K562 (cell line): ENCODE results near the gene INO80E. TPM values are rescaled to one million over a fixed set of nuclear protein-coding genes. Genes with fewer than 3 reads are reported as not detected.

Source experiments
- ATAC-seq: fragments of 200-7000 bp; cut with Tn5 transposase; 3 replicates; pipeline ENCODE4 v1.9.1; 2020; ENCODE audit warnings: moderate library complexity
- Bru-seq: library from RNA; stranded (reverse); fragments of 400-500 nt; gene quantifications from one replicate; lab custom pipeline; 2021; lab: Mats Ljungman, UMichigan
- BruChase-seq, 2 experiments: library from RNA; stranded (reverse); fragments of 400-500 nt; gene quantifications; one replicate each; lab custom pipeline; 2021; lab: Mats Ljungman, UMichigan
- BruUV-seq: library from RNA; stranded (reverse); fragments of 400-500 nt; replicated peaks from 2 replicates; lab custom pipeline; 2021; lab: Mats Ljungman, UMichigan
- CTCF ChIA-PET: fragments of 300-600 bp; formaldehyde crosslinking; extraction: SDS; loops from one replicate; lab custom pipeline; 2021; ENCODE audit warnings: low intra/inter-chr PET ratio; lab: Yijun Ruan, JAX
- POLR2A ChIA-PET: fragments of 300-600, 350-650 bp; sonication (Branson Sonifier 250); formaldehyde crosslinking; extraction: SDS; loops from one replicate; lab custom pipeline; 2021; ENCODE audit warnings: antibody characterized with exemption, inconsistent platforms; lab: Yijun Ruan, JAX
- DNase-seq, 4 experiments: peaks; one replicate each; pipeline versions ENCODE4 v3.0.0 to v3.0.0-alpha.2; 2011 to 2018; ENCODE audit warnings: low spot score in 3 of 4, mixed read lengths in 3 of 4; ENCODE audit errors: extremely low read depth in 1 of 4
- FAIRE-seq: peaks from 2 replicates; lab custom pipeline; 2011; peaks lifted over from hg19 to GRCh38; lab: Jason Lieb, UNC
- H2AFZ ChIP-seq: 2 replicates; pipeline ENCODE4 v1.6.0; 2011; ENCODE audit warnings: low read depth, low read length, control low read depth, inconsistent platforms
- H3K27ac ChIP-seq: fragments of 200-600 bp; 3 replicates; pipeline ENCODE4 v1.8.0; 2011; ENCODE audit warnings: low read depth, mild to moderate bottlenecking, control low read depth, inconsistent platforms, low read length, moderate library complexity, mixed read lengths; ENCODE audit errors: extremely low read depth
- H3K27me3 ChIP-seq, 2 experiments: fragments of 300-600 bp in 1 of 2; 2 replicates in 1 of 2; 3 replicates in 1 of 2; pipeline versions ENCODE4 v1.6.0 to v1.8.0; 2011; ENCODE audit warnings: inconsistent platforms in 2 of 2, low read length in 2 of 2, mild to moderate bottlenecking in 1 of 2, mixed read lengths in 1 of 2, moderate library complexity in 1 of 2; ENCODE audit not compliant: control insufficient read depth in 2 of 2, insufficient read depth in 2 of 2
- H3K36me3 ChIP-seq: fragments of 300-600 bp; 3 replicates; pipeline ENCODE4 v1.8.0; 2011; ENCODE audit warnings: mild to moderate bottlenecking, low read length, inconsistent platforms; ENCODE audit not compliant: control insufficient read depth, insufficient read depth
- H3K4me1 ChIP-seq, 2 experiments: fragments of 200-600 bp in 1 of 2; replicated peaks in 1 of 2; 2 replicates in 1 of 2; 3 replicates in 1 of 2; pipeline versions ENCODE4 v1.5.1 to v1.8.0; 2011; ENCODE audit warnings: inconsistent platforms in 2 of 2, low read length in 2 of 2, mild to moderate bottlenecking in 1 of 2, mixed read lengths in 1 of 2, moderate library complexity in 1 of 2; ENCODE audit not compliant: control insufficient read depth in 2 of 2, insufficient read depth in 2 of 2
- H3K4me2 ChIP-seq: 2 replicates; pipeline ENCODE4 v1.6.1; 2011; ENCODE audit warnings: low read length, control low read depth, inconsistent platforms, mixed read lengths; ENCODE audit not compliant: insufficient read depth
- H3K4me3 ChIP-seq: fragments of 200-600 bp; sonication (generic), shearing (Covaris generic); 2 replicates; pipeline ENCODE4 v1.5.1; 2016; ENCODE audit warnings: control low read depth, inconsistent platforms
- H3K79me2 ChIP-seq: fragments of 200-600 bp; 3 replicates; pipeline ENCODE4 v1.8.0; 2011; ENCODE audit warnings: low read length, inconsistent platforms; ENCODE audit not compliant: control insufficient read depth, insufficient read depth
- H3K9ac ChIP-seq, 2 experiments: 2 replicates each; pipeline versions ENCODE4 v1.6.0 to v1.6.1; 2011; ENCODE audit warnings: low read depth in 2 of 2, low read length in 2 of 2, control low read depth in 1 of 2, inconsistent platforms in 1 of 2, mild to moderate bottlenecking in 1 of 2, mixed read lengths in 1 of 2; ENCODE audit not compliant: insufficient read depth in 1 of 2
- H3K9me1 ChIP-seq: one replicate; pipeline ENCODE4 v1.6.0; 2011; ENCODE audit warnings: inconsistent platforms, mild to moderate bottlenecking, low read length, moderate library complexity; ENCODE audit not compliant: control insufficient read depth, insufficient read depth
- H3K9me3 ChIP-seq: replicated peaks from 2 replicates; pipeline ENCODE4 v1.5.1; 2011; ENCODE audit warnings: low read depth, low read length, inconsistent platforms; ENCODE audit not compliant: control insufficient read depth, insufficient read depth
- H4K20me1 ChIP-seq: replicated peaks from 2 replicates; pipeline ENCODE4 v1.6.1; 2011; ENCODE audit warnings: low read length, inconsistent platforms, mixed read lengths; ENCODE audit not compliant: control insufficient read depth, insufficient read depth
- ETV5 ChIP-seq: sonication (generic); formaldehyde crosslinking; IDR thresholded peaks from 2 replicates; pipeline ENCODE4 v1.4.0; 2020; ENCODE audit warnings: low read depth, mild to moderate bottlenecking, missing genetic modification reagents
- LCOR ChIP-seq: sonication (generic); formaldehyde crosslinking; IDR thresholded peaks from 2 replicates; pipeline ENCODE4 v1.8.0; 2022; ENCODE audit warnings: mild to moderate bottlenecking, missing genetic modification reagents
- NCOA2 ChIP-seq, 2 experiments: fragments of 450-650 bp; IDR thresholded peaks; 2 replicates each; pipeline ENCODE4 v1.6.1; 2018; ENCODE audit warnings: mild to moderate bottlenecking in 2 of 2, moderate library complexity in 1 of 2; ENCODE audit not compliant: partially characterized antibody in 2 of 2
- SMAD1 ChIP-seq: fragments of 150-350 bp; IDR thresholded peaks from 2 replicates; pipeline ENCODE4 v1.6.1; 2014; ENCODE audit warnings: low read length, low read depth; ENCODE audit not compliant: partially characterized antibody
- TOE1 ChIP-seq, 2 experiments: fragments of 450-650 bp in 1 of 2; sonication (generic) in 1 of 2; formaldehyde crosslinking in 1 of 2; IDR thresholded peaks; 2 replicates each; pipeline versions ENCODE4 v1.7.1 to v1.8.0; 2016 to 2022; ENCODE audit warnings: borderline replicate concordance in 2 of 2, mild to moderate bottlenecking in 2 of 2, antibody characterized with exemption in 1 of 2, inconsistent platforms in 1 of 2, low read depth in 1 of 2, missing genetic modification reagents in 1 of 2, moderate library complexity in 1 of 2
- TRIM24 ChIP-seq, 2 experiments: fragments of 450-650 bp; IDR thresholded peaks; 2 replicates each; pipeline ENCODE4 v1.6.1; 2016
- ZZZ3 ChIP-seq: fragments of 450-650 bp; IDR thresholded peaks from 2 replicates; pipeline ENCODE4 v1.6.1; 2016; ENCODE audit warnings: antibody characterized with exemption, mild to moderate bottlenecking, moderate library complexity
- WGBS: fragments of 100-300 bp; shearing (Covaris generic); methylation state at CpG from one replicate; pipeline ENCODE4 v1.1.6; 2016; ENCODE audit warnings: low coverage, mixed read lengths; ENCODE audit not compliant: insufficient coverage; ENCODE audit errors: missing lambda C conversion rate; 5-methylcytosine and 5-hydroxymethylcytosine counted together
- in situ Hi-C: fragments of 300-500 bp; cut with MboI; formaldehyde crosslinking; loops from 4 replicates; pipeline ENCODE4 v1.15.0; 2018; ENCODE audit warnings: inconsistent platforms, mixed read lengths
- intact Hi-C: fragments of 100-400 bp; cut with micrococcal nuclease; formaldehyde crosslinking; loops from 2 replicates; pipeline ENCODE4 v1.14.2; 2022
- long read RNA-seq, 3 experiments: library from polyadenylated mRNA in 2 of 3; library from RNA in 1 of 3; unstranded in 2 of 3; stranded (forward) in 1 of 3; transcript quantifications; one replicate each; pipeline ENCODE4 v2.0.0, GENCODE V29; 2019 to 2022
- polyA minus RNA-seq, 3 experiments: library from RNA; depleted of rRNA, polyadenylated mRNA; stranded (reverse); fragments of >200 nt; gene quantifications; 2 replicates each; pipeline ENCODE4 v1.2.3, GENCODE V29; 2011
- polyA plus RNA-seq, 8 experiments: library from polyadenylated mRNA; depleted of rRNA in 4 of 8; stranded (reverse) in 5 of 8; unstranded in 3 of 8; fragments of >200 nt; fragmentation: Nextera tagmentation in 2 of 8; fragmentation: Illumina TruSeq in 1 of 8; extraction: Ambion mirVana in 2 of 8; extraction: Trizol in 1 of 8; gene quantifications; 2 replicates each; pipeline versions ENCODE4 v1.2.1 to v1.2.3, GENCODE V29; 2011 to 2014; ENCODE audit warnings: inconsistent platforms in 1 of 8, missing spikeins in 1 of 8
- total RNA-seq, 7 experiments: library from RNA; depleted of rRNA in 6 of 7; stranded (reverse); fragments of >200 nt in 6 of 7; fragmentation: Illumina TruSeq in 2 of 7; extraction: Trizol in 2 of 7; gene quantifications; 2 replicates each; pipeline versions ENCODE4 v1.2.1 to v1.2.3, GENCODE V29; 2011 to 2021; ENCODE audit warnings: low replicate concordance in 1 of 7
- TF ChIP-seq, protein P1 (sequence below): fragments of 200-800 bp; sonication (Bioruptor generic); IDR thresholded peaks from 2 replicates; pipeline ENCODE4 v1.6.1; 2017; ENCODE audit warnings: missing genetic modification characterization, missing compliant biosample characterization
- TF ChIP-seq, protein P2 (sequence below): fragments of 450-650 bp; IDR thresholded peaks from 2 replicates; pipeline ENCODE4 v1.7.0; 2016; ENCODE audit warnings: borderline replicate concordance

The INO80E gene
- total RNA-seq (2011; cell fraction: chromatin; rRNA removed; ENCODE audit: low replicate concordance) = 24.7 and 53.3 TPM in 2 replicates
- total RNA-seq (2011; cell fraction: nucleolus; rRNA removed) = 38.0 and 39.7 TPM in 2 replicates
- total RNA-seq (2011; cell fraction: nucleoplasm; rRNA removed) = 35.7 and 40.2 TPM in 2 replicates
- total RNA-seq (2014; rRNA removed) (75.3 and 77.4 TPM in 2 replicates), total RNA-seq (2014; rRNA removed; fragmentation: Illumina TruSeq; extraction: Trizol) (28.5 and 30.9 TPM in 2 replicates), total RNA-seq (2015; rRNA removed; fragmentation: Illumina TruSeq; extraction: Trizol) (49.3 and 51.7 TPM in 2 replicates), total RNA-seq (2021) (73.3 and 88.6 TPM in 2 replicates), polyA plus RNA-seq (2011; rRNA removed) (22.8 and 23.4 TPM in 2 replicates), polyA plus RNA-seq (2014; fragmentation: Illumina TruSeq; extraction: Trizol) (102 and 107 TPM in 2 replicates), polyA plus RNA-seq (2014; fragmentation: Nextera tagmentation; extraction: Ambion mirVana) (under 1 TPM; 0.31 to 0.56 TPM), polyA plus RNA-seq (2014; rRNA removed) (71.2 and 75.1 TPM in 2 replicates), polyA minus RNA-seq (2011; rRNA and poly(A)+ RNA removed) (5.5 and 6.6 TPM in 2 replicates), Bru-seq, nascent RNA (percentile 74 among the genes with signal in this experiment), BruChase-seq, experiment 1, labeled RNA remaining after a 2-hour chase (percentile 65 among the genes with signal in this experiment), BruChase-seq, experiment 2, labeled RNA remaining after a 6-hour chase (percentile 70 among the genes with signal in this experiment)
- 21.9 and 35.3 TPM in 2 replicates for polyA plus RNA-seq (2011; cell fraction: cytosol; rRNA removed)
- polyA plus RNA-seq (2011; cell fraction: nucleus; rRNA removed) = 42.2 and 55.5 TPM in 2 replicates
- 59.8 and 63.9 TPM in 2 replicates for polyA plus RNA-seq (2012)
- polyA minus RNA-seq (2011; cell fraction: cytosol; rRNA and poly(A)+ RNA removed) = 11.0 and 17.1 TPM in 2 replicates
- 12.3 and 14.2 TPM in 2 replicates for polyA minus RNA-seq (2011; cell fraction: nucleus; rRNA and poly(A)+ RNA removed)
- long read RNA-seq, experiment 1, transcript INO80E-207 (7 exons, 2,103 nt) = major isoform, 11 of 62 reads
- long read RNA-seq, experiment 1, transcript INO80E-201 (6 exons, 1,489 nt) = minor isoform, 6 of 62 reads
- long read RNA-seq, experiment 1, partial matches to known transcripts = 42 of 62 reads
- long read RNA-seq, experiment 1, other reads (novel, unspliced or antisense) = 3 of 62 reads
- long read RNA-seq, experiment 2, transcript INO80E-201 (6 exons, 1,489 nt) = minor isoform, 12 of 79 reads
- long read RNA-seq, experiment 2, transcript INO80E-207 (7 exons, 2,103 nt) = major isoform, 37 of 79 reads
- long read RNA-seq, experiment 2, partial matches to known transcripts = 11 of 79 reads
- long read RNA-seq, experiment 2, other reads (novel, unspliced or antisense) = 17 of 79 reads
- long read RNA-seq, experiment 3, partial matches to known transcripts = 1 of 7 reads
- long read RNA-seq, experiment 3, other reads (novel, unspliced or antisense) = 0 of 7 reads

DNA sequence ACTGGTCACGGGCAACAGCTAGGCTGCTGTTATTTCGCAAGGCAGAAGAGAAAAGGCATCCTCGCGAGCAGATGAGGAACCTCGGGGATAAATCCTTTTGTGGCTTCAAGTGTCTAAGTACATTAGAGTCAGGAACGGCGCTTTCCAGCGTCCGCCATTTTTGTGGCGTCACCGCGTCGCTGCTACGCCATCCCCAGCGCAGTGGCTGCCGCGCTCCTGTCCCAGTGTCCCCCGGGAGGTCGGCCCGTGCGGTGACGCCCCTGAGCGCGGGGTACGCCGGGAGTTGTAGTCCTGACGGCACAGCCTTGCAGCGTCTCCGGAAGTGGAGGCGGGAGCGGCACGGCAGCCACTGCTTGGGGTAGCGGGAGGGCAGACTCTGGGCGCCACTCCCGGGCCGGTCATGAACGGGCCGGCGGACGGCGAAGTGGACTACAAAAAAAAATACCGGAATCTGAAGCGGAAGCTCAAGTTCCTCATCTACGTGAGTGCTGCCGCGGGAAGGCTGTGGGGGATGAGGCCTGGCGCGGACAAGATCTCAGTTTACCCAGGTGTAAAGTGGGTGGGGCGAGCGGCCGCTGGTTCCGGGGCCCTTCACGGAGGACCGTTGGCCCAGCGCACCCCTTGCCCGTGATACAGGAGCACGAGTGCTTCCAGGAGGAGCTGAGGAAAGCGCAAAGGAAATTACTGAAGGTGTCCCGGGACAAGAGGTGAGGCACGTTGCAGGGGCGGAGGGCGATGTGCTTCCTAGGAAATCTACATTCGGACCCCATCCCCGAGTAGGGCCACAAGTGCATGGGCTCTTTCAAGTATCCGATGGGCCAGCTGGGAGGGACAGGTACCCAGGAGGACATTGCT lies at the start of gene INO80E:
Gene INO80E, plus strand, starts transcription at position 331 of the 855 bp plus-strand sequence. Its CDS starts 70 bp downstream, at position 401.
- CTCF ChIA-PET = no interaction called here
- ATAC-seq = peak; percentile 97
- intact Hi-C loops = loop anchor here (5.0 kb wide), 1 partner anchor 69 kb away; the partner anchor contains the start of gene KCTD13
- Histone ChIP-seq H3K4me1 (peaks cover 16 to 54% of the 10 kb centered on the region in 2 experiments; a peak in 4 of 5 replicates), H4K20me1 (no peaks in the 10 kb centered on the region), H2AFZ (peak within 1 kb of the TSS; percentile 98), H3K9ac (peak within 1 kb of the TSS; percentile 97 to 100), H3K9me1 (no peaks in the 10 kb centered on the region), H3K79me2 (peaks cover 15% of the 10 kb centered on the region), H3K36me3 (peaks cover 45% of the 10 kb centered on the region), H3K9me3 (no peaks in the 10 kb centered on the region), H3K27me3 (no peaks in the 10 kb centered on the region), H3K4me3 (peak within 1 kb of the TSS; percentile 80), H3K27ac (peak within 1 kb of the TSS; percentile 100), H3K4me2 (peak within 1 kb of the TSS; percentile 96)
- in situ Hi-C loops = no loop called here
- BruUV-seq = TSS peak; percentile 60
- under 1% methylated on average over 65 of the region's 65 CpGs for WGBS
- peak; percentile 100 for FAIRE-seq
- POLR2A ChIA-PET = interaction anchor here (0.6 to 1.1 kb wide), 5 partner anchors 13 to 269 kb away, joined by 3 to 4 read pairs (median 3); partner anchors contain the start of gene ASPHD1
- DNase-seq = peak; percentile 95 to 98 (median 97)
- no peak for TF ChIP-seq ZZZ3
- TF ChIP-seq SMAD1 = no peak
- TF ChIP-seq, protein P1, sequence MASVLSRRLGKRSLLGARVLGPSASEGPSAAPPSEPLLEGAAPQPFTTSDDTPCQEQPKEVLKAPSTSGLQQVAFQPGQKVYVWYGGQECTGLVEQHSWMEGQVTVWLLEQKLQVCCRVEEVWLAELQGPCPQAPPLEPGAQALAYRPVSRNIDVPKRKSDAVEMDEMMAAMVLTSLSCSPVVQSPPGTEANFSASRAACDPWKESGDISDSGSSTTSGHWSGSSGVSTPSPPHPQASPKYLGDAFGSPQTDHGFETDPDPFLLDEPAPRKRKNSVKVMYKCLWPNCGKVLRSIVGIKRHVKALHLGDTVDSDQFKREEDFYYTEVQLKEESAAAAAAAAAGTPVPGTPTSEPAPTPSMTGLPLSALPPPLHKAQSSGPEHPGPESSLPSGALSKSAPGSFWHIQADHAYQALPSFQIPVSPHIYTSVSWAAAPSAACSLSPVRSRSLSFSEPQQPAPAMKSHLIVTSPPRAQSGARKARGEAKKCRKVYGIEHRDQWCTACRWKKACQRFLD (CRISPR knock-in tag) = peak; percentile 89
- no peak for TF ChIP-seq NCOA2 (IDR thresholded peaks at IDR 0.05; ENCODE audit: partially characterized antibody in 2 of 2)
- peak; percentile 96 for TF ChIP-seq ETV5 (CRISPR knock-in tag)
- TF ChIP-seq, protein P2, sequence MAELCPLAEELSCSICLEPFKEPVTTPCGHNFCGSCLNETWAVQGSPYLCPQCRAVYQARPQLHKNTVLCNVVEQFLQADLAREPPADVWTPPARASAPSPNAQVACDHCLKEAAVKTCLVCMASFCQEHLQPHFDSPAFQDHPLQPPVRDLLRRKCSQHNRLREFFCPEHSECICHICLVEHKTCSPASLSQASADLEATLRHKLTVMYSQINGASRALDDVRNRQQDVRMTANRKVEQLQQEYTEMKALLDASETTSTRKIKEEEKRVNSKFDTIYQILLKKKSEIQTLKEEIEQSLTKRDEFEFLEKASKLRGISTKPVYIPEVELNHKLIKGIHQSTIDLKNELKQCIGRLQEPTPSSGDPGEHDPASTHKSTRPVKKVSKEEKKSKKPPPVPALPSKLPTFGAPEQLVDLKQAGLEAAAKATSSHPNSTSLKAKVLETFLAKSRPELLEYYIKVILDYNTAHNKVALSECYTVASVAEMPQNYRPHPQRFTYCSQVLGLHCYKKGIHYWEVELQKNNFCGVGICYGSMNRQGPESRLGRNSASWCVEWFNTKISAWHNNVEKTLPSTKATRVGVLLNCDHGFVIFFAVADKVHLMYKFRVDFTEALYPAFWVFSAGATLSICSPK = no peak
- TF ChIP-seq TOE1 (IDR thresholded peaks at IDR 0.05; ENCODE audit: borderline replicate concordance) = no peak
- no peak for TF ChIP-seq TOE1 (CRISPR knock-in tag; IDR thresholded peaks at IDR 0.05; ENCODE audit: borderline replicate concordance, low read depth)
- TF ChIP-seq TRIM24 (IDR thresholded peaks at IDR 0.05) = no peak
- TF ChIP-seq LCOR (CRISPR knock-in tag) = no peak
